Stomach (tissue), 4 donors: ENCODE measurements around the gene PDLIM7.

Experiments
- CTCF ChIP-seq, 7 experiments: fragments of 450-650 bp in 4 of 7; fragments of 200-600 bp in 3 of 7; sonication (generic) in 3 of 7; IDR thresholded peaks; one replicate each; pipeline ENCODE4 v1.5.1; 2016 to 2019; ENCODE audit warnings: antibody characterized with exemption in 7 of 7, control low read depth in 2 of 7, mild to moderate bottlenecking in 1 of 7
- EP300 ChIP-seq: sonication (generic); formaldehyde crosslinking; IDR thresholded peaks from one replicate; pipeline ENCODE4 v1.6.1; 2017; ENCODE audit warnings: antibody characterized with exemption
- POLR2A ChIP-seq, 4 donors: fragments of 450-650 bp; IDR thresholded peaks; one replicate each; pipeline ENCODE4 v1.6.1; 2016; ENCODE audit warnings: antibody characterized with exemption in 4 of 4, control low read depth in 2 of 4, mild to moderate bottlenecking in 1 of 4, moderate library complexity in 1 of 4
- POLR2AphosphoS5 ChIP-seq, 3 donors: sonication (generic); formaldehyde crosslinking; IDR thresholded peaks; one replicate each; pipeline ENCODE4 v1.6.1; 2016; ENCODE audit warnings: antibody characterized with exemption in 3 of 3

- no peak for TF ChIP-seq EP300
- no peak for TF ChIP-seq POLR2AphosphoS5 (IDR thresholded peaks at IDR 0.05)
- no peak for TF ChIP-seq CTCF (IDR thresholded peaks at IDR 0.05)
- no peak for TF ChIP-seq POLR2A (IDR thresholded peaks at IDR 0.05)
Measured at GRCh38 chr5:177433658-177434217, 63.7 kb downstream of the PDLIM7 start.
